OCI-LY3 (cell line): Measurements from ENCODE around the gene KLF1.
A peak's percentile ranks its signal among the peaks of the same experiment; 100 is the strongest.

Experiments
- H2AFZ ChIP-seq: fragments of 200-600, 300-600 bp; shearing (Covaris generic); 2 replicates; pipeline ENCODE4 v1.6.0; 2014; ENCODE audit warnings: antibody characterized with exemption, low read depth, low read length
- H3K27ac ChIP-seq: fragments of 200-600, 300-600 bp; sonication (generic); 2 replicates; pipeline ENCODE4 v1.5.1; 2014; ENCODE audit warnings: mild to moderate bottlenecking, low read length, moderate library complexity, mixed read lengths
- H3K27me3 ChIP-seq: fragments of 200-600, 300-600 bp; sonication (generic); 2 replicates; pipeline ENCODE4 v1.6.1; 2014; ENCODE audit warnings: low read depth, low read length, mixed read lengths
- H3K36me3 ChIP-seq: fragments of 200-600, 300-600 bp; sonication (generic); replicated peaks from 2 replicates; pipeline ENCODE3; 2014; ENCODE audit warnings: low read depth, low read length, mixed read lengths
- H3K4me1 ChIP-seq: fragments of 300-600, 200-600 bp; sonication (generic); 2 replicates; pipeline ENCODE4 v1.6.1; 2014; ENCODE audit warnings: low read length, mixed read lengths
- H3K4me2 ChIP-seq: fragments of 200-600, 300-600 bp; sonication (generic); 2 replicates; pipeline ENCODE4 v1.6.1; 2014; ENCODE audit warnings: low read length, mixed read lengths
- H3K4me3 ChIP-seq: fragments of 300-600, 200-600 bp; sonication (generic); 2 replicates; pipeline ENCODE4 v1.5.1; 2014; ENCODE audit warnings: antibody characterized with exemption, mild to moderate bottlenecking, low read length, moderate library complexity
- H3K79me2 ChIP-seq: fragments of 300-600, 200-600 bp; shearing (Covaris generic); 2 replicates; pipeline ENCODE4 v1.6.1; 2014; ENCODE audit warnings: mild to moderate bottlenecking, low read length, mixed read lengths
- H3K9ac ChIP-seq: fragments of 300-600, 200-600 bp; shearing (Covaris generic); 2 replicates; pipeline ENCODE4 v1.6.0; 2014; ENCODE audit warnings: mild to moderate bottlenecking, low read length, moderate library complexity
- H3K9me3 ChIP-seq: fragments of 200-600, 300-600 bp; shearing (Covaris generic); 2 replicates; pipeline ENCODE4 v1.6.1; 2014; ENCODE audit warnings: low read length, mixed read lengths; ENCODE audit not compliant: insufficient read depth
- H4K20me1 ChIP-seq: fragments of 200-600, 300-600 bp; sonication (generic); 2 replicates; pipeline ENCODE4 v1.6.1; 2016; ENCODE audit warnings: low read length, mixed read lengths; ENCODE audit not compliant: insufficient read depth
- CTCF ChIP-seq: fragments of 200-600, 300-600 bp; sonication (generic); IDR thresholded peaks from 2 replicates; pipeline ENCODE4 v1.5.1; 2014; ENCODE audit warnings: antibody characterized with exemption, low read length, low read depth
- EZH2phosphoT487 ChIP-seq: fragments of 200-600 bp; shearing (Covaris generic); IDR thresholded peaks from 2 replicates; pipeline ENCODE4 v1.6.1; 2018; ENCODE audit warnings: antibody characterized with exemption, mixed run types, low read depth

The KLF1 gene

GRCh38 chr19:12886969-12887747, at the start of gene KLF1:
TSS of gene KLF1 (minus strand) at chr19:12887201. CDS start at chr19:12887140, 61 bp downstream.
- no peak within 1 kb of the TSS for H3K27ac ChIP-seq
- H3K36me3 ChIP-seq = peaks cover 7% of the 10 kb centered on the region
- H4K20me1 ChIP-seq = no peaks in the 10 kb centered on the region; the same call in 1 of the 2 replicates
- peaks cover 19% of the 10 kb centered on the region for H3K9me3 ChIP-seq
- H3K27me3 ChIP-seq = no peaks in the 10 kb centered on the region
- peak within 1 kb of the TSS; percentile 72 for H3K4me2 ChIP-seq
- peaks cover 12% of the 10 kb centered on the region for H3K79me2 ChIP-seq
- H3K4me1 ChIP-seq = peaks cover 19% of the 10 kb centered on the region
- H3K4me3 ChIP-seq = peak within 1 kb of the TSS; percentile 77
- no peak for TF ChIP-seq CTCF
- TF ChIP-seq EZH2phosphoT487 = no peak
- no peak within 1 kb of the TSS for H2AFZ ChIP-seq
- H3K9ac ChIP-seq = peak within 1 kb of the TSS; percentile 64

GRCh38 chr19:12936582-12936981, 49.6 kb upstream of the KLF1 start:
- peak overlapping the region; percentile 96 for H3K4me3 ChIP-seq
- peak overlapping the region; percentile 31; the same call in 1 of the 2 replicates for H2AFZ ChIP-seq
- peak overlapping the region; percentile 96 for H3K27ac ChIP-seq
- peaks cover 35% of the 10 kb centered on the region for H4K20me1 ChIP-seq
- TF ChIP-seq CTCF = no peak
- no peak for TF ChIP-seq EZH2phosphoT487
- H3K4me1 ChIP-seq = peaks cover 55% of the 10 kb centered on the region
- peak overlapping the region; percentile 93 for H3K9ac ChIP-seq
- no peaks in the 10 kb centered on the region for H3K27me3 ChIP-seq
- no peaks in the 10 kb centered on the region for H3K9me3 ChIP-seq
- peaks cover 53% of the 10 kb centered on the region for H3K79me2 ChIP-seq
- H3K36me3 ChIP-seq = peaks cover 33% of the 10 kb centered on the region
- H3K4me2 ChIP-seq = peak overlapping the region; percentile 95

- TF ChIP-seq EZH2phosphoT487 = no peak
- TF ChIP-seq CTCF = no peak
- Histone ChIP-seq H3K4me3 (no peak overlapping the region), H3K36me3 (peaks cover 30% of the 10 kb centered on the region), H3K4me2 (no peak overlapping the region), H3K4me1 (peaks cover 45% of the 10 kb centered on the region), H3K27ac (no peak overlapping the region), H4K20me1 (peaks cover 27% of the 10 kb centered on the region), H3K9ac (no peak overlapping the region), H3K79me2 (peaks cover 53% of the 10 kb centered on the region), H2AFZ (no peak overlapping the region), H3K27me3 (no peaks in the 10 kb centered on the region), H3K9me3 (no peaks in the 10 kb centered on the region)
These were observed 48.1 kb upstream of the KLF1 start for GRCh38 chr19:12935071-12935470.

GRCh38 chr19:12933287-12934072, 46.5 kb upstream of the KLF1 start, which contains the start of gene FARSA:
TSS of gene FARSA (minus strand) at chr19:12933711. CDS start at chr19:12933696, 15 bp downstream.
- peak within 1 kb of the TSS; percentile 83 for H3K4me2 ChIP-seq
- peak within 1 kb of the TSS; percentile 84 for H3K4me3 ChIP-seq
- peaks cover 27% of the 10 kb centered on the region for H3K36me3 ChIP-seq
- peak within 1 kb of the TSS; percentile 80 for H2AFZ ChIP-seq
- TF ChIP-seq EZH2phosphoT487 = no peak
- no peak for TF ChIP-seq CTCF
- H3K9me3 ChIP-seq = no peaks in the 10 kb centered on the region
- H3K4me1 ChIP-seq = peaks cover 37% of the 10 kb centered on the region
- peaks cover 46% of the 10 kb centered on the region for H3K79me2 ChIP-seq
- H4K20me1 ChIP-seq = peaks cover 12% of the 10 kb centered on the region; the same call in 1 of the 2 replicates
- H3K9ac ChIP-seq = peak within 1 kb of the TSS; percentile 85
- peak within 1 kb of the TSS; percentile 53 for H3K27ac ChIP-seq
- no peaks in the 10 kb centered on the region for H3K27me3 ChIP-seq
